Measurements from ENCODE around the gene SLC37A3. TPM values are rescaled to one million over a fixed set of nuclear protein-coding genes. Genes with fewer than 3 reads are reported as not detected.

The SLC37A3 gene
- total and polyA plus RNA-seq, 2 of the 13 experiments (the other 11 are each of a cell fraction or from before 2014, with no cell fraction given), result 21.3 to 27.9 TPM

- no peak for TF ChIP-seq GLMP (CRISPR knock-in tag; IDR thresholded peaks at IDR 0.05; ENCODE audit: borderline replicate concordance)
- no peak for TF ChIP-seq ZKSCAN1 (IDR thresholded peaks at IDR 0.05; ENCODE audit: low read length)
- TF ChIP-seq POGK (CRISPR knock-in tag; conservative IDR thresholded peaks at IDR 0.05), result no peak
- no peak for TF ChIP-seq ZBTB33 (CRISPR knock-in tag; IDR thresholded peaks at IDR 0.05)
- no peak for TF ChIP-seq HMGA1 (CRISPR knock-in tag; conservative IDR thresholded peaks at IDR 0.05)
- TF ChIP-seq ATF5 (CRISPR knock-in tag; IDR thresholded peaks at IDR 0.05; ENCODE audit: low read depth), result no peak
- no peak for TF ChIP-seq SNAPC4 (CRISPR knock-in tag; IDR thresholded peaks at IDR 0.05)
- no peak for TF ChIP-seq ZNF749 (CRISPR knock-in tag; IDR thresholded peaks at IDR 0.05; ENCODE audit: borderline replicate concordance)
- TF ChIP-seq AGO1 (IDR thresholded peaks at IDR 0.05; ENCODE audit: low read depth, low read length, poor library complexity, severe bottlenecking), result no peak
- no peak for TF ChIP-seq FOXK2 (IDR thresholded peaks at IDR 0.05)
- peak in 1 of 2 experiments; percentile 78; a peak in 2 of 4 replicates for TF ChIP-seq EP300 (IDR thresholded peaks at IDR 0.05; ENCODE audit: low read depth in 2 of 2, low read length in 2 of 2)
- TF ChIP-seq EP300 (CRISPR knock-in tag; IDR thresholded peaks at IDR 0.05; ENCODE audit: borderline replicate concordance), result no peak
- peak in 1 of 2 experiments; percentile 71; a peak in 2 of 4 replicates for TF ChIP-seq NR2F1 (CRISPR knock-in tag; IDR thresholded peaks at IDR 0.05)
- no peak for TF ChIP-seq CBX2 (IDR thresholded peaks at IDR 0.05; ENCODE audit: low read depth, low read length)
- TF ChIP-seq CBX2 (CRISPR knock-in tag; IDR thresholded peaks at IDR 0.05; ENCODE audit: low read depth), result no peak
- TF ChIP-seq ZNF569 (CRISPR knock-in tag; IDR thresholded peaks at IDR 0.05; ENCODE audit: borderline replicate concordance), result no peak
- no peak for TF ChIP-seq ZNF343 (CRISPR knock-in tag; IDR thresholded peaks at IDR 0.05)
- no peak for TF ChIP-seq ZNF572 (CRISPR knock-in tag; IDR thresholded peaks at IDR 0.05)
These were observed 87.9 kb downstream of the SLC37A3 start (continued) for GRCh38 chr7:140310337-140311002.

Data from HepG2 (cell line).